Right lobe of liver (tissue), 4 donors: Measurements from ENCODE around the gene POLR3F.
A peak's percentile ranks its signal among the peaks of the same experiment; 100 is the strongest.

Experiments
- CTCF ChIP-seq, 4 donors: fragments of 200-600 bp in 3 of 4; fragments of 450-650 bp in 1 of 4; IDR thresholded peaks; one replicate each; pipeline versions ENCODE4 v1.5.1 to v1.8.0; 2016 to 2022; ENCODE audit warnings: antibody characterized with exemption in 4 of 4, mild to moderate bottlenecking in 2 of 4
- POLR2A ChIP-seq: fragments of 450-650 bp; IDR thresholded peaks from one replicate; pipeline ENCODE4 v1.6.1; 2017; ENCODE audit warnings: antibody characterized with exemption, mild to moderate bottlenecking
- donor health status: DM: no; HTN: no; CAD: no.
- donor health status: DM: no; HTN: no; CAD: no.
- donor health status: DM: no; HTN: yes; CAD: no.

GRCh38 chr20:18496740-18497592 lies 29.8 kb downstream of the POLR3F start, which contains the start of gene RBBP9:
- TF ChIP-seq CTCF (IDR thresholded peaks at IDR 0.05) (no peak), POLR2A (peak; percentile 38)
